Activated naive CD8-positive, alpha-beta T cell treated with anti-CD3 and anti-CD28 coated beads, Interleukin-2, amount 50 U/mL, for 16 hours (primary cell): ENCODE measurements around the gene NKX2-3.

Source experiments
- DNase-seq: peaks from one replicate; pipeline ENCODE4 v3.0.0-alpha.2; 2020; ENCODE audit warnings: low read depth, low spot score

NKX2-3 gene

GRCh38 chr10:99537989-99538917, 5.5 kb downstream of the NKX2-3 start:
- no peak for DNase-seq

- DNase-seq = no peak
These were observed 6.4 kb downstream of the NKX2-3 start for GRCh38 chr10:99539120-99539519.

DNA sequence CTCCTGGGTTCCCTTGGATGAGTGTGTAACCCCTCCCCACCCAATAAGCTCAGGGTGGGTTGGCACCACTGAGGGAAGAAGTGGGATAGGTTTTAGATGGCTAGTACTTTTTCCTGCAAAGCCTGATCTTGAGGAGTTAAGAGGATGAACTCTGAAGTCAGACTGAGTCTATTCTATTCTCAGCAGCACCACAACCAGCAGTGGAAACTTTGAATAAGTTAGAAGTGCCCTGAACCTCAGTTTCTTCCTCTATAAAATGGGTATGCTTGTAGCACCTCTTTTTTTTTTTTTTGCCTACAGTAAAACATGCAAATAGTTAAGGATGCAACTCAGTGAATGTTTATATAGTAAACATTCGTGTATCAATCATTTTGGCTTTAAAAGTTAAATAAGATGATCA, 7.1 kb downstream of the NKX2-3 start:
- no peak for DNase-seq

DNA sequence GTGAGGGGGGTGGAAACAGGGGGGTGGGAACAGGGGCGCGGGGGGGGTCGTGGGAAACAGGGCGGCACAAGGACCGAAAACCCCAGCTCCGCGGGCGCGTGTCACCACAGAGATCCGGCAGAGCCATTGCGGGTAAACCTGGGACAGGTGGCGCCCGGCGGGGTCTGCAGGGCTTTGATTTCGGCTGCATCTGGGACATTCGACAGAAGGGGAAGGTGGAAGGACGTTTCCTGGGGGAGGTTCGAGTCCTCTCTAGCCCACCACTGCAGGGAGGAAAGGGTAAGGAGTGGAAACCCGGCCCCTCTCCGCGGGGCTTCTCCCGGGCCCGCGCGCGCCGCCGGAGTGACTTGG, 7.5 kb downstream of the NKX2-3 start:
- no peak for DNase-seq

DNA sequence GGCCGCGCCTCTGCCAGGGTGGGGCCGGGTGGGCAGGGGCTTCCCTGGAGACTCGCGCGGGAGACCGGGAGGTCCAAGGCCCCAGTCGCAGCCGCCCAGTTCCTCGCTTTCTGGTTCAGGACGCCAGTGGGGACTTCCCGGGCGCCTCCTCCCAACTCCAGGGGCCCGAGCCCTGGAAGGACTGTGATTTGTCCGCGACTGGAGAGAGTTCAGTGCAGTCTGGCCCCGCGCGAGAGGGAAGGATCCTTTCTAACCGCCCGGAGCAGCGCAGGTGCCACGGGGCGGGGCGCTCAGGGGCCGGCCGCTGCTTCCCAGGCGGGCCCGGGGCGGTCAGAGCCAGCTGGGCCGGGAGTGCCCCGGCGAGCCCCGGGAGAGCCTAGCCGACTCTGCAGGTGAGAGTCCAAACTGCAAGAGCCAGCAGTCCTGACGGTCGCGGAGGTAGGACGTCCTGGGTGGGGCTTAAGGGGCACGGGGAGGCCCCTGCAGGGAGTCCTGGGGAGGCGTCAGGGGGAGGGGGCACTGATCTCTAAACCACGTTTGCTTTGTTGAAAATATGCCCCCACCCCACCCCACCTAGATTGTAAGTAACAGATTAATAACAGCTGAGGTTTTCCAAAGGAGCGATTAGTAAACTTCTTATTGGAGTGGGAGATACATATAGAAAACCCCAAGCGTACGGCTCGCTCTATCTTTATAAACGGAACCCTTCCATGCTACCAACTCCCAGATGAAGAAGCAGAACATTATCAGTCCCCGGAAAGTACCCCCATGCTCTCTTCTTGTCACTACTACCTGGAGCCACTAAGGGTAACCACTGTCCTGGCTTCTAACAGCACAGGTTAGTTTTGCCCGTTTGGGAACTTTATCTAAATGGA, 8.2 kb downstream of the NKX2-3 start:
- DNase-seq = no peak

GRCh38 chr10:99544322-99544721, 11.6 kb downstream of the NKX2-3 start:
- no peak for DNase-seq

GRCh38 chr10:99548041-99548530, 15.3 kb downstream of the NKX2-3 start:
- DNase-seq = no peak

DNA sequence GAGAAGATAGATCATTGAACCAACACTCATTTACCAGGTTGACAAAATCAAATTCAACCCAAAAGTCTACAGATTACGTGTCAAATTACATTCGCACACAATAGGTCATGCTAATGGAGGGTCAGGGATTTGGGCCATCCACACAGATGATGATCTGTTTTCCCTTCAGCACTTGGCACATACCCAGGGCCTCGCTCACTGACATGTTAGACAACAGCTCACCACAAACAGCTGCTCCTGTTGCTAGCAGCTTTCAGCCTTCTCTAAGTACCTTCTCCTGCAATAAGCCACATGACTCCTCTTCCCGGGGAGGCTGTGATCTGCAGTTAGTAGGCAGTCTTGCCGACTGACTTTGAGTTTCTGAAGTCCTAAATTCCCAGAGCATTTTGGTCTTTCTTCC, 18.4 kb downstream of the NKX2-3 start:
- DNase-seq = no peak

- no peak for DNase-seq
These were observed 18.9 kb downstream of the NKX2-3 start for GRCh38 chr10:99551616-99552015.

- no peak for DNase-seq
These were observed 22.6 kb downstream of the NKX2-3 start for GRCh38 chr10:99555371-99555770.

DNA sequence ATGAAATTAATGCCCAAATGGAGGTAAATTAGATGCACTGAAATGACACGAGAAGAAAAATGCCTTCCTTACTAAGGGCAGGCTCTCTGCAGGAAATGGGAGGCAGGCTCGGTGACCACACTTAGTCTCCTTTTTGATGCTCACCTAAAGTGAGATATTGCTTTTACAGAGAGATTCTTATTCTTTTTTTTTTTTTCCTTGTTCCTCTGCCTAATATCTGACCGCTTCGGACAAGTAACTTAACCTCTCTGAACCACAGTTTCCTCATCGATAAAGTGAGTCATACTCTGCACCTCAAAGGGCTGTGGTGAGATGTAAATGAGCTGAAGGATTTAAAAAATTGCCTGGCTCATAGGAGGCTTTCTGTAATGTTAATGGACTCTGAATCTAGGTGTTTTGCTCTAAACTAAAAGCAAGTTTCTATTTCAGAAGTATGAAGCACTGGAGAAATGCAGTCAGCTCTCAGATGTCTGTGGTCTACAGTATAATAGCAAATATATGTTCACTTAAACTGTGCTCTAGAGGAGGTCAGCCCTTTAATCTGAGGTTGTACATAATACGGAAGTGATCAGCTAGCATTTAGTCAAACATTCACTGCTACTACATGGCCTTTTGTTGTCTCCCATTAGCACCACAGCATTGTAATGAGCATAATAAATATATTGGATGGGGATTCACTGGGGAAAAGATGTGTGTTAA, 23.2 kb downstream of the NKX2-3 start:
- DNase-seq = no peak

DNA sequence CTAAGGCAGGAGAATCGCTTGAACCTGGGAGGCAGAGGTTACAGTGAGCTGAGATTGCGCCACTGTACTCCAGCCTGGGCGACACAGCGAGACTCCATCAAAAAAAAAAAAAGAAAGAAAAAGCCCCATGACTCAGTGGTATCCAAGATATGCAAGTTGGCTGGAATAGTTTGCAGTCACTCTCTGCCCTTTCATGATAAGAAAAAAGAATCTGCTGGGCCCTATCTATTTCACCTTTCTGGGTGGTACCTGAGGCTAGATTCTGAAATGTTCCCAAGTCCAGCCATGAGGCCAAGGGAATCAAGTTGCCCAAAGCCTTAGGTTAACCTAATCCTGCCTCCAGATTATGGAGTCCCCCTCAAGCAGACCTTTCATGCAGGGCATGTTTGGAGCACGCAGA, 24.3 kb downstream of the NKX2-3 start:
- no peak for DNase-seq

DNA sequence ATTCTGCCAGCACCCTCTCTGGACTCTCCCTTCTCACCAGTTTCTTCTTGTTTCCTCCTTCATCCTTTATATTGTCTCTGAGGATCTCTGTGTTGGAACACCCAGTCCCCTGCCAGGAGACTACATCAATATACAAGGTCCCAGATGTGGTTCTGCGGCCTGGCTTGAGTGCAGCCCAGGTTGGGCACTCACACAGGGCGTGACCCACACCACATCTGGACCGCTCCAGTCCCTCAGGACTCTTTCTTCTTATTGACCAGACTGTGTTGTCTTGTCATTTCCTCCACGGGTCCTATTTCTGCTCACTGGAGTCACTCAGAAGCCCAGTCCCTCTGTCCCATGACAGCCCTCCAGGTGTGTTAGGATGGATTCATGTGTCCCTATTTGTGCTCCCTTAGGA, 26.0 kb downstream of the NKX2-3 start:
- DNase-seq = no peak

DNA sequence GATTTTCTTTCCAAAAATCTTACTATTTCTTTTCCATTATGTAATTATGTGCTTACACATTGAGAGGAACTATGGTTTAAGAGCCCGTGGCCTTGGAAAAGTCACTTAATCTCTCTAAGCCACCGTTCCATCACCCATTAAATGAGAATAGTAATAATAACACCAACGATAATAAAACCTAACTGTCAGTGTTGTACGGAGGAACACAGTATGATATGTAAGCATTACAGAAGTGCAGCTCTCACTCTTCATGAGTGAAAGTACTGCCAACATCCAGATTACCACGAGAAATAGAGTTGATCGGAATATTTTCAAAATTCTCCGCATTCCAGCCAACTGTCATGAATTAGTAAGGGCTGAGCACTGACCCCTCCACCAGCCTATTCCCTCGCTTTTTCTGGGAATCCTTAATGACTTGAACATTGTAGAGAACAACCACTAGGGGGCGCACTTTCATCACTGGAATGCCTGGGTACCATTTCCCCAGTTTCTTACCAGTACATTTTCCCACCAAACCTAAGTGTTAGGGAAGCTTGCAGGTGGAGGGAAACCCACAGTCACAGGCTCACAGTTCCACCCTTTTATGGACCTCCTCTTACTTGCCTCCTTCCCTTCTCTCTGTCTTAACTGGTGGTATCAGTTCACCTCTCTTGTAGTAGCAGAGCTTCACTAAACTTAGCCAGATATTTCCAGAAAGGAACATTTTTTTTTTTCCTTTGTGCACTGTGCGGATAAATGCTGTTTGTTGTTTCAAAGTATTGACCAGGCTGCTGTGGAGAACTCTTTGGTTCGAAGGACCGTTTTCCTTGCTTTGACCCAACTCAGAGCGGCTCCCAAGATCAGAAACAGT, 27.8 kb downstream of the NKX2-3 start:
- DNase-seq = no peak

DNA sequence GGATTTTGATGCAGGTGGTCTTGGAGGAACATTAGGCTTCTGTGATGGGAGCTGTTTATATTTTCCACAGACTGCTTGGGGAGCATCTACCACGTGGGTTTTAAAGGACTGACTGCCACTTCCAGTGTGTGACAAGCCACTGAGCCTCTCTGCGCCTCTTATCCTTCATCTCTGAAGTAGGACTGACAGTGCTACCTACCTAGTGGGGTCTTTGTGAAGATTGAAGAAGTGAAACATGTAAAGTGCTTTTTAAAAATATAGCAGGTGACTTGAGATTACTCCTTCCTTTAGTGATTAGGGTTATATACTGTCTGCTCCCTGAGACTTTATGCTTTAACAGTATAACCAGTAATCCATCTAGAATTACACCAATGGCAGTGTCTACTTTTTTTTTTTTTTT, 29.9 kb downstream of the NKX2-3 start:
- DNase-seq = no peak

- DNase-seq = no peak
These were observed 31.6 kb downstream of the NKX2-3 start for GRCh38 chr10:99564361-99564760.

GRCh38 chr10:99565166-99565565, 32.4 kb downstream of the NKX2-3 start:
- no peak for DNase-seq

- DNase-seq = no peak
These were observed 36.7 kb downstream of the NKX2-3 start for GRCh38 chr10:99569253-99569939.

DNA sequence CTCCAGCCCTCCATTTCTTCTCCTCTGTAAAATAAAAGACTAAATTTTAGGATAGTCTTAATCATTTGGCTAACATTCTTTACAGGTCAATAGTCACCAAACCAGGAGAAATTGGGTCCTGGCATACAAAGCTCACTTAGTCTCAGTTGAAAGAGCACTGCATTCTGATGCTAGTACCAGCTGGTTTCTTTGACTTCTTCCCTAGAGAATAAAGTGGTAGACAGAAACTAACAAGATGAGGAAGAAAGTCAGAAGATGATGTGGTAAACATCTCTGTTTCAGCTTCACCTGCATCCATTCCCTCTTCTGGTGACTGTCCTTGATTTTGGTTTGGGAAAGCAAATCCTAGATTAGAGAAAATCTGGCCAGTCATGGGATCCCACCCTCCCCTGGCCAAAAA, 37.2 kb downstream of the NKX2-3 start:
- no peak for DNase-seq

- DNase-seq = no peak
These were observed 39.1 kb downstream of the NKX2-3 start for GRCh38 chr10:99571816-99572215.
